GM23338 (cell line): ENCODE data around the gene AMZ1. TPM values are rescaled to one million over a fixed set of nuclear protein-coding genes. Genes with fewer than 3 reads are reported as not detected.

Experiments used
- ATAC-seq: fragments of 200-7000 bp; cut with Tn5 transposase; 3 replicates; pipeline ENCODE4 v1.9.1; 2020
- DNase-seq: peaks from one replicate; pipeline ENCODE4 v3.0.0-alpha.2; 2015; ENCODE audit warnings: low spot score
- H2AFZ ChIP-seq: fragments of 200-600 bp; sonication (generic); 2 replicates; pipeline ENCODE4 v1.8.0; 2016; ENCODE audit warnings: antibody characterized with exemption, mild to moderate bottlenecking, moderate library complexity
- H3F3A ChIP-seq: fragments of 200-600 bp; sonication (generic); replicated peaks from 2 replicates; pipeline ENCODE4 v1.8.0; 2017; ENCODE audit warnings: antibody characterized with exemption, mixed run types, low read depth
- H3K27ac ChIP-seq: fragments of 200-600 bp; sonication (generic); 2 replicates; pipeline ENCODE4 v1.6.1; 2016; ENCODE audit warnings: low read depth
- H3K27me3 ChIP-seq: fragments of 200-600 bp; sonication (generic); 2 replicates; pipeline ENCODE4 v1.8.0; 2016; ENCODE audit warnings: mild to moderate bottlenecking, mixed run types, moderate library complexity; ENCODE audit not compliant: insufficient read depth
- H3K36me3 ChIP-seq: fragments of 200-600 bp; sonication (generic); 2 replicates; pipeline ENCODE4 v1.8.0; 2016; ENCODE audit warnings: mild to moderate bottlenecking; ENCODE audit not compliant: insufficient read depth
- H3K4me1 ChIP-seq: fragments of 200-600 bp; sonication (generic); 2 replicates; pipeline ENCODE4 v1.8.0; 2016; ENCODE audit warnings: mild to moderate bottlenecking, moderate library complexity; ENCODE audit not compliant: insufficient read depth
- H3K4me2 ChIP-seq: fragments of 200-600 bp; sonication (generic); 2 replicates; pipeline ENCODE4 v1.7.1; 2017; ENCODE audit warnings: mixed run types
- H3K4me3 ChIP-seq: fragments of 200-600 bp; sonication (generic); 2 replicates; pipeline ENCODE4 v1.6.1; 2016; ENCODE audit warnings: mixed run types
- H3K79me2 ChIP-seq: fragments of 200-600 bp; sonication (generic); replicated peaks from 2 replicates; pipeline ENCODE4 v1.8.0; 2017; ENCODE audit warnings: mild to moderate bottlenecking; ENCODE audit not compliant: insufficient read depth
- H3K9me2 ChIP-seq: fragments of 200-600 bp; sonication (generic); 2 replicates; pipeline ENCODE4 v1.8.0; 2017; ENCODE audit not compliant: insufficient read depth
- H4K20me1 ChIP-seq: fragments of 200-600 bp; sonication (generic); replicated peaks from 2 replicates; pipeline ENCODE4 v1.8.0; 2017; ENCODE audit warnings: mild to moderate bottlenecking; ENCODE audit not compliant: insufficient read depth
- H3K27ac Mint-ChIP-seq: 2 replicates; pipeline ENCODE4 v1.8.0; 2020; ENCODE audit warnings: inconsistent platforms, mild to moderate bottlenecking, moderate library complexity, mixed read lengths
- H3K27me3 Mint-ChIP-seq: 3 replicates; pipeline ENCODE4 v1.8.0; 2022; ENCODE audit warnings: low read depth, mild to moderate bottlenecking, moderate library complexity, mixed read lengths, inconsistent platforms; ENCODE audit not compliant: insufficient read depth, poor library complexity
- H3K36me3 Mint-ChIP-seq: 3 replicates; pipeline ENCODE4 v1.8.0; 2021; ENCODE audit warnings: low read depth, mild to moderate bottlenecking, inconsistent platforms, moderate library complexity, mixed read lengths
- H3K4me1 Mint-ChIP-seq: 3 replicates; pipeline ENCODE4 v1.8.0; 2020; ENCODE audit warnings: mild to moderate bottlenecking, inconsistent platforms, mixed read lengths
- H3K4me3 Mint-ChIP-seq: 3 replicates; pipeline ENCODE4 v1.8.0; 2021; ENCODE audit warnings: moderate library complexity, mild to moderate bottlenecking, inconsistent platforms, mixed read lengths
- H3K9me3 Mint-ChIP-seq: 3 replicates; pipeline ENCODE4 v1.8.0; 2020; ENCODE audit warnings: moderate library complexity, mild to moderate bottlenecking, inconsistent platforms, mixed read lengths
- CREB1 ChIP-seq: fragments of 250-450 bp; sonication (Bioruptor Pico); IDR thresholded peaks from 2 replicates; pipeline ENCODE4 v1.5.0; 2020; ENCODE audit warnings: low read depth, mild to moderate bottlenecking, moderate library complexity
- CTCF ChIP-seq, 2 experiments: fragments of 200-600 bp in 1 of 2; sonication (generic) in 1 of 2; conservative IDR thresholded peaks; 2 replicates each; pipeline versions ENCODE4 v1.5.1 to v1.6.1; 2016 to 2017; ENCODE audit warnings: antibody characterized with exemption in 2 of 2, low read depth in 2 of 2, mild to moderate bottlenecking in 2 of 2, moderate library complexity in 1 of 2
- ETS1 ChIP-seq: IDR thresholded peaks from 2 replicates; pipeline ENCODE4 v1.6.1; 2016; ENCODE audit warnings: antibody characterized with exemption
- EZH2 ChIP-seq: fragments of 200-600 bp; sonication (generic); IDR thresholded peaks from one replicate; pipeline ENCODE4 v1.8.0; 2017; ENCODE audit warnings: antibody characterized with exemption, mild to moderate bottlenecking, low read depth; ENCODE audit not compliant: unreplicated experiment
- EZH2phosphoT487 ChIP-seq: fragments of 200-600 bp; sonication (generic); IDR thresholded peaks from one replicate; pipeline ENCODE4 v1.8.1; 2018; ENCODE audit warnings: antibody characterized with exemption; ENCODE audit not compliant: unreplicated experiment
- JUNB ChIP-seq: IDR thresholded peaks from one replicate; pipeline ENCODE4 v1.6.1; 2016; ENCODE audit warnings: antibody characterized with exemption; ENCODE audit not compliant: unreplicated experiment
- NANOG ChIP-seq: IDR thresholded peaks from 2 replicates; pipeline ENCODE4 v1.6.1; 2016; ENCODE audit warnings: antibody characterized with exemption, borderline replicate concordance
- POLR2AphosphoS5 ChIP-seq: IDR thresholded peaks from 2 replicates; pipeline ENCODE4 v1.6.1; 2016; ENCODE audit warnings: antibody characterized with exemption, low read depth
- STAT1 ChIP-seq: IDR thresholded peaks from one replicate; pipeline ENCODE4 v1.6.1; 2016; ENCODE audit warnings: antibody characterized with exemption; ENCODE audit not compliant: unreplicated experiment
- ZNF114 ChIP-seq: fragments of 250-450 bp; sonication (Bioruptor Pico); IDR thresholded peaks from 2 replicates; pipeline ENCODE4 v1.5.0; 2020; ENCODE audit warnings: mild to moderate bottlenecking, moderate library complexity
- ZNF331 ChIP-seq: fragments of 250-450 bp; sonication (Bioruptor Pico); IDR thresholded peaks from 2 replicates; pipeline ENCODE4 v1.5.0; 2020; ENCODE audit warnings: low read depth, mild to moderate bottlenecking, moderate library complexity
- ZNF462 ChIP-seq: fragments of 250-450 bp; sonication (Bioruptor Pico); IDR thresholded peaks from 2 replicates; pipeline ENCODE4 v1.5.0; 2020; ENCODE audit warnings: mild to moderate bottlenecking, moderate library complexity
- polyA plus RNA-seq: library from polyadenylated mRNA; unstranded; fragments of >200 nt; fragmentation: Nextera tagmentation; extraction: Ambion mirVana; gene quantifications from 2 replicates; pipeline ENCODE4 v1.2.1, GENCODE V29; 2016
- total RNA-seq: library from RNA; depleted of rRNA; stranded (reverse); fragments of >200 nt; shearing (Covaris generic); gene quantifications from 2 replicates; pipeline ENCODE4 v1.2.3, GENCODE V29; 2014

The AMZ1 gene
- total and polyA plus RNA-seq, 2 experiments from 2014 or later: 0.73 to 4.5 TPM

- Histone ChIP-seq H3K79me2 (no peaks in the 10 kb centered on the region), H3K4me2 (no peak overlapping the region), H2AFZ (no peak overlapping the region), H3K4me3 (no peak overlapping the region), H3K27ac (no peak overlapping the region), H3F3A (no peaks in the 10 kb centered on the region), H3K9me2 (no peaks in the 10 kb centered on the region), H3K36me3 (no peaks in the 10 kb centered on the region), H4K20me1 (no peaks in the 10 kb centered on the region; the same call in 1 of the 2 replicates), H3K4me1 (no peaks in the 10 kb centered on the region), H3K27me3 (no peaks in the 10 kb centered on the region)
- ATAC-seq (no peak), DNase-seq (no peak)
- peaks cover 19% of the 10 kb centered on the region for H3K36me3 Mint-ChIP-seq
- no peak overlapping the region for H3K27ac Mint-ChIP-seq
- H3K4me3 Mint-ChIP-seq: no peak overlapping the region
- 0 out of 3 replicates have a peak, but pooled peaks cover 2% of the 10 kb centered on the region for H3K9me3 Mint-ChIP-seq
- peaks cover 17% of the 10 kb centered on the region for H3K27me3 Mint-ChIP-seq
- H3K4me1 Mint-ChIP-seq: peaks cover 22% of the 10 kb centered on the region
- TF ChIP-seq POLR2AphosphoS5 (no peak), JUNB (no peak), EZH2 (no peak), CREB1 (CRISPR knock-in tag) (no peak), NANOG (no peak), ETS1 (no peak), ZNF331 (CRISPR knock-in tag) (no peak), CTCF (conservative IDR thresholded peaks at IDR 0.05; ENCODE audit: low read depth in 2 of 2) (no peak), EZH2phosphoT487 (no peak), ZNF114 (CRISPR knock-in tag) (no peak)
These were observed 22.3 kb downstream of the AMZ1 start for GRCh38 chr7:2710286-2710655.

GRCh38 chr7:2710901-2711551 lies 23.0 kb downstream of the AMZ1 start:
- H3K27me3 ChIP-seq: no peaks in the 10 kb centered on the region
- no peak overlapping the region for H3K27ac ChIP-seq
- ATAC-seq (no peak), DNase-seq (no peak)
- no peaks in the 10 kb centered on the region for H3K4me1 ChIP-seq
- Mint-ChIP-seq H3K4me3 (no peak overlapping the region), H3K9me3 (no peaks in the 10 kb centered on the region), H3K36me3 (peaks cover 23% of the 10 kb centered on the region), H3K27ac (no peak overlapping the region), H3K4me1 (peaks cover 22% of the 10 kb centered on the region), H3K27me3 (peaks cover 19% of the 10 kb centered on the region)
- H3K4me3 ChIP-seq: no peak overlapping the region
- H3K4me2 ChIP-seq: no peak overlapping the region
- H3K79me2 ChIP-seq: no peaks in the 10 kb centered on the region
- no peak overlapping the region for H2AFZ ChIP-seq
- no peaks in the 10 kb centered on the region for H3K9me2 ChIP-seq
- H3F3A ChIP-seq: no peaks in the 10 kb centered on the region
- H4K20me1 ChIP-seq: no peaks in the 10 kb centered on the region; the same call in 1 of the 2 replicates
- no peaks in the 10 kb centered on the region for H3K36me3 ChIP-seq
- TF ChIP-seq ZNF462 (CRISPR knock-in tag): no peak
- TF ChIP-seq STAT1: no peak
- no peak for TF ChIP-seq POLR2AphosphoS5
- no peak for TF ChIP-seq ZNF331 (CRISPR knock-in tag)
